Heart left ventricle (tissue), 16 donors: ENCODE measurements around the gene DSTN. TPM values are rescaled to one million over a fixed set of nuclear protein-coding genes. Genes with fewer than 3 reads are reported as not detected.

Experiments
- ATAC-seq, 4 donors: fragments of 200-7000 bp; cut with Tn5 transposase; one replicate each; pipeline ENCODE4 v1.9.1; 2020 to 2022; ENCODE audit warnings: moderate library complexity in 4 of 4, mild to moderate bottlenecking in 3 of 4, moderate number of reproducible peaks in 1 of 4
- DNase-seq, 5 donors: peaks; one replicate each; pipeline ENCODE4 v3.0.0-alpha.2; 2020
- H3K27ac ChIP-seq, 12 donors: fragments of 200-600 bp; sonication (generic) in 4 of 12; one replicate each; pipeline versions ENCODE4 v1.5.0 to v1.8.0; 2016 to 2022; ENCODE audit warnings: mild to moderate bottlenecking in 2 of 12
- H3K27me3 ChIP-seq, 9 donors: fragments of 200-600 bp; sonication (generic) in 2 of 9; one replicate each; pipeline versions ENCODE4 v1.5.1 to v1.8.0; 2016 to 2022; ENCODE audit warnings: mild to moderate bottlenecking in 3 of 9
- H3K36me3 ChIP-seq, 9 donors: fragments of 200-600 bp; sonication (generic) in 2 of 9; one replicate each; pipeline versions ENCODE4 v1.5.0 to v1.8.0; 2018 to 2022; ENCODE audit warnings: mild to moderate bottlenecking in 2 of 9
- H3K4me1 ChIP-seq, 12 donors: fragments of 200-600 bp; sonication (generic) in 4 of 12; one replicate each; pipeline versions ENCODE4 v1.5.0 to v1.8.0; 2016 to 2022; ENCODE audit warnings: mild to moderate bottlenecking in 3 of 12
- H3K4me3 ChIP-seq, 12 donors: fragments of 200-600 bp; sonication (generic) in 4 of 12; one replicate each; pipeline versions ENCODE4 v1.5.0 to v1.8.0; 2017 to 2022; ENCODE audit warnings: mild to moderate bottlenecking in 9 of 12, moderate library complexity in 4 of 12
- H3K9me3 ChIP-seq, 12 donors: fragments of 200-600 bp; sonication (generic) in 4 of 12; one replicate each; pipeline versions ENCODE4 v1.5.0 to v1.8.0; 2016 to 2022; ENCODE audit warnings: mild to moderate bottlenecking in 1 of 12
- CTCF ChIP-seq, 12 donors: fragments of 200-600 bp; sonication (generic) in 4 of 12; IDR thresholded peaks; one replicate each; pipeline versions ENCODE4 v1.5.0 to v1.8.0; 2018 to 2022; ENCODE audit warnings: antibody characterized with exemption in 12 of 12, mild to moderate bottlenecking in 5 of 12
- POLR2A ChIP-seq, 2 donors: fragments of 450-650 bp; IDR thresholded peaks; one replicate each; pipeline ENCODE4 v1.6.1; 2017; ENCODE audit warnings: antibody characterized with exemption in 2 of 2, mild to moderate bottlenecking in 2 of 2, moderate library complexity in 2 of 2
- WGBS, 4 donors: extraction: QIAGEN DNeasy Blood & Tissue Kit in 2 of 4; methylation state at CpG; one replicate each; pipeline versions ENCODE4 v1.1.5 to v1.1.7; 2013 to 2018; 5-methylcytosine and 5-hydroxymethylcytosine counted together
- intact Hi-C, 10 donors: fragments of 100-400 bp; cut with DNase I; formaldehyde crosslinking; loops; one replicate each; pipeline versions ENCODE4 v1.11.1 to v1.14.2; 2022
- polyA plus RNA-seq, 2 donors: library from polyadenylated mRNA; stranded (reverse); fragments of 200-250 nt; gene quantifications; one replicate each; pipeline ENCODE4 v1.2.3, GENCODE V29; 2013
- total RNA-seq, 9 donors: library from RNA; depleted of rRNA in 2 of 9; stranded (reverse); fragments of >200 nt in 2 of 9; fragmentation: NEBNext Ultra II Directional in 3 of 9; extraction: Animal tissue kit (Norgen Biotek cat#: 25700) in 3 of 9; gene quantifications; one replicate each; pipeline versions ENCODE4 v1.1.0 to v1.2.4, GENCODE V29; 2016 to 2023
- donor health status: ischemic (EF 13 %, LVEDD 7.1; RV severe dilation, severe dysfunction).
- donor health status: healthy with polysubstance abuse.
- donor health status: DM: no; HTN: yes; CAD: no.
- donor health status: DM: no; HTN: no; CAD: no.
- donor health status: ischemic (EF 25% LVEDD 6.9; RV normal size, moderate dysfunction).
- donor health status: ischemic (EF 25% LVEDD 5.7; RV mildly dilated, moderate dysfunction).
- donor health status: healthy.
- donor health status: DM: yes; HTN: yes; CAD: no.
- donor health status: ischemic (EF 35%, LVEDD 5.7; RV mildly dilated, moderate dysfunction).
- donor health status: nonischemic (EF 11% LVEDD 7.7; RV severe dilation, severe dysfunction).
- donor health status: DM: yes; HTN: yes; CAD: no.
- donor health status: PGD.
- donor health status: ischemic (EF 29% LVEDD 5.4; RV normal size, mild dysfunction).
- donor health status: nonischemic (EF 23%, LVEDD 6.1; RV moderate dilation, normal function).

DSTN gene
- total and polyA plus RNA-seq, 11 donors, result 447 to 738 (median 546) TPM

- ATAC-seq (no peak), DNase-seq (no peak)
- Histone ChIP-seq H3K27ac (peak overlapping the region in 11 of 12 donors; percentile 51 to 89 (median 78)), H3K27me3 (no peaks in the 10 kb centered on the region), H3K9me3 (no peaks in the 10 kb centered on the region), H3K4me1 (peaks cover 0 to 46% (median 24%) of the 10 kb centered on the region in 12 donors), H3K4me3 (peak overlapping the region in 2 of 12 donors; percentile 8 to 35), H3K36me3 (no peaks in the 10 kb centered on the region)
- intact Hi-C loops, result no loop called here
- 76 to 91% (median 81%) methylated on average over 1 of the region's 1 CpG for WGBS, 4 donors
- TF ChIP-seq POLR2A (IDR thresholded peaks at IDR 0.05) (no peak), CTCF (IDR thresholded peaks at IDR 0.05) (no peak)
These were observed 11.0 kb upstream of the DSTN start for GRCh38 chr20:17558941-17559304.

- H3K9me3 ChIP-seq, result no peaks in the 10 kb centered on the region
- ATAC-seq, result no peak
- 94 to 97% (median 97%) methylated on average over 4 to 6 of the region's 6 CpGs for WGBS, 4 donors
- no peak for DNase-seq
- intact Hi-C loops, result no loop called here
- H3K27me3 ChIP-seq, result no peaks in the 10 kb centered on the region
- H3K36me3 ChIP-seq, result no peaks in the 10 kb centered on the region
- peaks cover 0 to 46% (median 24%) of the 10 kb centered on the region in 12 donors for H3K4me1 ChIP-seq
- TF ChIP-seq CTCF (IDR thresholded peaks at IDR 0.05) (no peak), POLR2A (IDR thresholded peaks at IDR 0.05) (no peak)
- H3K27ac ChIP-seq, result peak overlapping the region in 11 of 12 donors; percentile 51 to 89 (median 78)
- no peak overlapping the region for H3K4me3 ChIP-seq
These were observed 10.5 kb upstream of the DSTN start for GRCh38 chr20:17559338-17559737.

GRCh38 chr20:17560344-17561074 is 9.4 kb upstream of the DSTN start:
- Histone ChIP-seq H3K4me3 (no peak overlapping the region), H3K27ac (peak overlapping the region in 1 of 12 donors; percentile 89), H3K4me1 (peaks cover 0 to 46% (median 24%) of the 10 kb centered on the region in 12 donors), H3K27me3 (no peaks in the 10 kb centered on the region), H3K9me3 (no peaks in the 10 kb centered on the region), H3K36me3 (no peaks in the 10 kb centered on the region)
- ATAC-seq (no peak), DNase-seq (no peak)
- intact Hi-C loops, result no loop called here
- WGBS, 4 donors, result 89 to 94% (median 92%) methylated on average over 5 of the region's 5 CpGs
- no peak for TF ChIP-seq POLR2A (IDR thresholded peaks at IDR 0.05)
- no peak for TF ChIP-seq CTCF (IDR thresholded peaks at IDR 0.05)

GRCh38 chr20:17562804-17563305 is 7.0 kb upstream of the DSTN start:
- H3K4me1 ChIP-seq, result peaks cover 0 to 27% (median 9%) of the 10 kb centered on the region in 12 donors
- H3K9me3 ChIP-seq, result no peaks in the 10 kb centered on the region
- H3K27ac ChIP-seq, result peak overlapping the region in 7 of 12 donors; percentile 1 to 100 (median 29)
- intact Hi-C loops, result no loop called here
- DNase-seq (no peak), ATAC-seq (peak; percentile 20 to 57 (median 34))
- 57 to 68% (median 61%) methylated on average over 2 of the region's 2 CpGs for WGBS, 4 donors
- no peak overlapping the region for H3K4me3 ChIP-seq
- TF ChIP-seq POLR2A (IDR thresholded peaks at IDR 0.05) (no peak), CTCF (IDR thresholded peaks at IDR 0.05) (no peak)
- H3K27me3 ChIP-seq, result no peaks in the 10 kb centered on the region
- no peaks in the 10 kb centered on the region for H3K36me3 ChIP-seq
